ENCODE results near the gene CPNE9.
A peak's percentile ranks its signal among the peaks of the same experiment; 100 is the strongest.

CPNE9 gene

DNA sequence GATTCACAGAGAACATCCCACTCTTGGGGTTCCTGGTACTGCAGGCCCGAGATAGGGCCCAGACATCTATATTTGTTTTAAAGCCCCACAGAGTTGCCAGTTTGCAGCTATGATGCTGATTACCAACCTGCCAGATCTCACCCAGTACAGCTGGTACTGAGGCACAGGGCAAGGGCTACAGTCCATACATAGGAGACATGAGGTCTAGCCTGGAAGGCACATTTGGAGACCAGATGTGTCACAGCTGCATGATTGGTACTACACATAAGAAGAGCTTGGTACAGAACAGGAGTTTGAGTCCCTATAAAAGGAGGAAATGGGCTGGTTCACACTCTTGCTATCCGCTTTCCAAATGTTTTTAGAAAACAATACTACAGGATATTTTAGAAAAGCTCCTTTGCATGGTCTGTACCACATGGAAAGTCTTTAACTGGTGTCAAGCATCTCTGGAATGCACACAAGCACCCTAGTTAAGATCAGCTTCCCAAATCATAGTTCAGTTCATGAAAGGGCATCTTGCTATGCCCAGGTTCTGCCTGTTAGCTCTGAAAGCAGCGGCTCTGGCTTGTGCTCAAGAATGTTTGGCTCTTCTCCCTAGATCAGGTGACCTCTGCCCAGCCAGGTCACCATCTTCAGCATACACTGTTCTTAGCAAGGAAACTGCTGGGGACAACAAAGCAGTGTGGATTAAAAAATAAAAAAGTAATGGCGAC lies 33.8 kb upstream of the CPNE9 start:
- peak overlapping the region; percentile 82 for H3K27ac ChIP-seq
- TF ChIP-seq, protein P1, sequence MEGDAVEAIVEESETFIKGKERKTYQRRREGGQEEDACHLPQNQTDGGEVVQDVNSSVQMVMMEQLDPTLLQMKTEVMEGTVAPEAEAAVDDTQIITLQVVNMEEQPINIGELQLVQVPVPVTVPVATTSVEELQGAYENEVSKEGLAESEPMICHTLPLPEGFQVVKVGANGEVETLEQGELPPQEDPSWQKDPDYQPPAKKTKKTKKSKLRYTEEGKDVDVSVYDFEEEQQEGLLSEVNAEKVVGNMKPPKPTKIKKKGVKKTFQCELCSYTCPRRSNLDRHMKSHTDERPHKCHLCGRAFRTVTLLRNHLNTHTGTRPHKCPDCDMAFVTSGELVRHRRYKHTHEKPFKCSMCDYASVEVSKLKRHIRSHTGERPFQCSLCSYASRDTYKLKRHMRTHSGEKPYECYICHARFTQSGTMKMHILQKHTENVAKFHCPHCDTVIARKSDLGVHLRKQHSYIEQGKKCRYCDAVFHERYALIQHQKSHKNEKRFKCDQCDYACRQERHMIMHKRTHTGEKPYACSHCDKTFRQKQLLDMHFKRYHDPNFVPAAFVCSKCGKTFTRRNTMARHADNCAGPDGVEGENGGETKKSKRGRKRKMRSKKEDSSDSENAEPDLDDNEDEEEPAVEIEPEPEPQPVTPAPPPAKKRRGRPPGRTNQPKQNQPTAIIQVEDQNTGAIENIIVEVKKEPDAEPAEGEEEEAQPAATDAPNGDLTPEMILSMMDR (conservative IDR thresholded peaks at IDR 0.05): no peak

DNA sequence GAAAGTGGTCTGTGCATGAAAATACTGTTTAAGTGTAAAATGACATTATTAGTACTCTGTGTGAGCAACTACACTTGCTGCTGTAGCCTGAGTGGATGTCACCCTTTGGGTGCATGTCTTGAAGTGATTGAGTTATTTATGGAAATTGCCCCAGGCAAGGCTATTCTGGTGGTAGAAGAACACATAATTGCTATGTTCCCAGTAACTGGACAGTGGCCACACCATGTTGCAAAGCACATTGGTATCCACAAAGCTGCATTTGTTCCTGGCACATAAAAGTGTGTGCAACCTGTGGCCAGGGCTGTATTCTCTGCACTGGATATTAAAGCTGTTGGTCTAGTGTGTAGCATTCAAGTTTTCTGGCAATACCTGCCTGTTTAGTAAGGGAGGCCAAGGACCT lies 30.6 kb upstream of the CPNE9 start:
- TF ChIP-seq, protein P1 (conservative IDR thresholded peaks at IDR 0.05): no peak
- no peak overlapping the region for H3K27ac ChIP-seq

DNA sequence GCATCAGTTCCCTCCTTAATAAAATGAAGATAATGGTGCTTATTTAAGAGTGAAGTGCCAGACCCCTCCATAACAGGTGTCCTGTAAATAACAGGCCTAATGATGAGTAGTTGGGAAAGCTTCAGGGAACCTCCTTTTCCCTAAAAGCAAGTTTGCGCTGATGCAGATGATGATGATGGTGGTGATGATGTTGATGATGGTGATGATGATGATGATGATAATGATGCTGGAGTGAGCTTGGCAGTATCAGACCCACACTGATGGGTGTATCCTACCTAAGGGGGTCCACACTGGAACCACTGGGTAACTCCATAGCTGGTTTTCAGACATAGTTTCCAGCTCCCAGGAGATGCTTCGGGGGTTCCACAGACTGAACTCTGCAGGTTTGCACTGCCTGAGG lies 29.9 kb upstream of the CPNE9 start:
- no peak overlapping the region for H3K27ac ChIP-seq
- TF ChIP-seq, protein P1 (conservative IDR thresholded peaks at IDR 0.05): no peak

DNA sequence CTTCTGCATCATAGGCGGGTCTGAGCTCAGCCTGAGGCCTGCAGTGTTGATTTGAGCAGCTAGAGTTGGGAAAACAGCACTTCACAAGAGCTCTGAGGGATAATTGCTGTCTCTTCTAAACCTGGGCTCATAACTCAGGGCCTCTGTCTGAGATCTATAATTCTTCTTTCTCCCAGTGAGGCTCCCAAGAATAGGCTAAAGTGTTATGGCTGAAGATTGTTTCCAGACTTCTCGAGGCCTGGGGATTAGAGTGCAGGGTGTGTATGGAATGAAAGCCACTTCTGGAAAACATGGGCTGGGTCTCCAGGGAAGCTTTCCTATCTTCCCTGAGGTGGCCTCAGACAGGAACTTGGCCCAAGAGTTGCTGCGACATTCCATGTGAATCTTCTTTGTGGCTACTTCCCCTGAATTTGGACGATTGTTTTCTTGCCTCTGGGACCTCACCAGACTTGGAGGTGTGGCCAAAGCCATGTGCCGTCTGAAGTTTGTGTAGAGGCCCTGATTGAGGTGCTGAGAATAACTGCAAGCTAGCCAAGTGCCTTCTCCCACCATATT lies 27.8 kb upstream of the CPNE9 start:
- TF ChIP-seq, protein P1 (conservative IDR thresholded peaks at IDR 0.05): no peak

DNA sequence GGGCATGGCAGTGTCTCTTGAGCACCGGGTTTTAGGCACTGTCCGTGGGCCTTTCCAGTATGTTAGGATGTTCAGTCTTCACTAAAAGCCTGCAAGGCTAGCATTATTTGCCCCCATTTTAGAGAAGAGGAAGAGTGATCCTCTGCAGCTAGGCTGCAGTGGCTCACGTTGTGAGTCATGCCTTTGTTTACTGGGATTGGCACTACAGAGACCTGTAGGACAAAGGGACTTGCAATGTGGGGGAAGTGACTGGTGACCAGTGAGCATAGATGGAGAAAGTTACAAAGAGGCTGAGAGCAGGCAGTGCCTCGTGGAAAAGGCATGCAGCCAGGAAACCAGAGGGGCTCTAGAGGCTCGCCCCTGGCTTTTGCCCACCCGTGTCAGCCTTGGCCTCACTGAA lies 26.8 kb upstream of the CPNE9 start:
- H3K27ac ChIP-seq: no peak overlapping the region
- TF ChIP-seq, protein P1 (conservative IDR thresholded peaks at IDR 0.05): no peak

More for the DNA sequence above, 27.8 kb upstream of the CPNE9 start:
- no peak overlapping the region for H3K27ac ChIP-seq

DNA sequence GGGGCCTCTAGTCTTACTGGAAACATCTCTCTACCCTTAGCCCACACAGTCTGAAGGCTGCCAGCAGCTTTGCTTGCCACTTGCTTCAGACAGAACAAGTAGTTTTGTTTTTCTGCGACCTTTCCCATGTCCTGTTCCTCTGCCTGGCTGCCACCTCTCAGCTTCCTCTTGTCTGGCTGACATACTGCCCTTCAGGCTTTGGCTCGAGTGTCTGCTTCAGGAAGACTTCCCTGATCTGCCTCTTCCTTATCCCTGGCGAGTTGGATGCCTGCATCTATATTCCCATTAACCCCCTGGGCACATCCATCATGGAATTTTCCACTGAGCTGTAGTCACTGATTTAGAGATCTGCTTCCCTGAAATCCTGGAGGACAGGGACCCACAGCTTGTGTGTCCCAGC lies 25.1 kb upstream of the CPNE9 start:
- TF ChIP-seq, protein P1 (conservative IDR thresholded peaks at IDR 0.05): no peak

DNA sequence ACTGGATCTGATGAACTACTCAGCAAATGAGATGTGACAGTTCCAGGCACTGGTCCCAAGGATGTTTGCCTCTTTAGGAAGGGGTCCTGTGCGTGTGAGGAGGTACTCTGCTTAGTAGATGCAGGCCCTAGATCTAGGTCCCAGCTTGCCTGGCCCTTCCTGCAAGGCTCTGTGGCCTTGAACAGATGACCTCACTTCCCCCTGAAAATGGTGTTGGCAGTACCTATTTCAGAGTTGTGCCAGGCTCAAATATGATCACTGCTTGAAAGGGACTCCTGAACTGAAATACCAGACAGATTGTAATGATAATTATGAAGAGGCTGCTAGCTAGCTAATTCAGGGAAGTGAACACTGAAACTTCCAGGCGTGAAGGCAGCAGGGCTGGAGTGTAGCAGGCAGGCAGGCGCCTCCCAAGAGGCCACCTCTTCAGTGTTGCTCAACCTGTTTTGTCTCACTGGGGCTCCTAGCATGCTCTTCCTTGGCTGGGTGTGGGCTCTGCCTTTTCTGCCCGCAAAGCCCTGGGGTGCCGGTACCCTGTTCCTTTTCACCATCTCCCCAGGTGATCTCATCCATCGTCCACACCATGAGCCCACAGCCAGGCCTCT lies 24.1 kb upstream of the CPNE9 start:
- no peak overlapping the region for H3K27ac ChIP-seq
- TF ChIP-seq, protein P1 (conservative IDR thresholded peaks at IDR 0.05): no peak

More for the DNA sequence above, 25.1 kb upstream of the CPNE9 start:
- H3K27ac ChIP-seq: no peak overlapping the region
